Loucy (cell line): ENCODE measurements around the gene PARVA.

Experiments used
- H2AFZ ChIP-seq: fragments of 200-600 bp; sonication (generic); 2 replicates; pipeline ENCODE4 v1.6.0; 2016; ENCODE audit warnings: antibody characterized with exemption, mild to moderate bottlenecking, low read length, moderate library complexity
- H3F3A ChIP-seq: fragments of 200-600 bp; 2 replicates; pipeline ENCODE4 v1.6.0; 2016; ENCODE audit warnings: antibody characterized with exemption, low read depth, mild to moderate bottlenecking
- H3K27me3 ChIP-seq: fragments of 200-600 bp; sonication (generic); 2 replicates; pipeline ENCODE4 v1.6.1; 2014; ENCODE audit warnings: low read length, mild to moderate bottlenecking; ENCODE audit not compliant: insufficient read depth, poor library complexity, severe bottlenecking
- H3K36me3 ChIP-seq: fragments of 200-600 bp; sonication (generic); 2 replicates; pipeline ENCODE4 v1.6.1; 2016; ENCODE audit warnings: low read length; ENCODE audit not compliant: insufficient read depth
- H3K4me1 ChIP-seq: fragments of 200-600 bp; sonication (generic); 2 replicates; pipeline ENCODE4 v1.5.1; 2014; ENCODE audit warnings: low read length, mild to moderate bottlenecking; ENCODE audit not compliant: insufficient read depth, poor library complexity, severe bottlenecking
- H3K4me2 ChIP-seq: fragments of 200-600 bp; sonication (generic); 2 replicates; pipeline ENCODE4 v1.6.0; 2014; ENCODE audit warnings: antibody characterized with exemption, low read length, low read depth, mild to moderate bottlenecking; ENCODE audit not compliant: poor library complexity, severe bottlenecking
- H3K4me3 ChIP-seq: fragments of 200-600 bp; sonication (generic); 2 replicates; pipeline ENCODE4 v1.5.1; 2014; ENCODE audit warnings: low read length, mild to moderate bottlenecking, mixed read lengths; ENCODE audit not compliant: poor library complexity, severe bottlenecking
- H3K79me2 ChIP-seq: fragments of 200-600 bp; sonication (generic); 2 replicates; pipeline ENCODE4 v1.6.1; 2014; ENCODE audit warnings: low read length; ENCODE audit not compliant: insufficient read depth
- H3K9ac ChIP-seq: fragments of 200-600 bp; sonication (generic); 2 replicates; pipeline ENCODE4 v1.6.0; 2014; ENCODE audit warnings: mild to moderate bottlenecking, low read depth, low read length, moderate library complexity; ENCODE audit not compliant: poor library complexity, severe bottlenecking
- H3K9me2 ChIP-seq: fragments of 200-600 bp; sonication (generic); replicated peaks from 2 replicates; pipeline ENCODE4 v1.6.1; 2016; ENCODE audit warnings: low read depth, low read length, mixed read lengths
- H3K9me3 ChIP-seq: fragments of 200-600 bp; sonication (generic); 2 replicates; pipeline ENCODE4 v1.6.1; 2014; ENCODE audit warnings: mild to moderate bottlenecking, antibody characterized with exemption, low read length, low read depth; ENCODE audit not compliant: insufficient read depth
- H4K20me1 ChIP-seq: fragments of 200-600 bp; sonication (generic); 2 replicates; pipeline ENCODE4 v1.6.0; 2014; ENCODE audit warnings: antibody characterized with exemption, low read length, mild to moderate bottlenecking; ENCODE audit not compliant: insufficient read depth, poor library complexity, severe bottlenecking
- EZH2phosphoT487 ChIP-seq: fragments of 200-600 bp; IDR thresholded peaks from 2 replicates; pipeline ENCODE4 v1.6.1; 2018; ENCODE audit warnings: antibody characterized with exemption, mild to moderate bottlenecking, moderate library complexity, borderline replicate concordance
- TF ChIP-seq, protein P1 (sequence below): fragments of 200-600 bp; sonication (generic); conservative IDR thresholded peaks from 2 replicates; pipeline ENCODE4 v1.5.1; 2014; ENCODE audit warnings: mild to moderate bottlenecking, antibody characterized with exemption, low read length

The PARVA gene

DNA sequence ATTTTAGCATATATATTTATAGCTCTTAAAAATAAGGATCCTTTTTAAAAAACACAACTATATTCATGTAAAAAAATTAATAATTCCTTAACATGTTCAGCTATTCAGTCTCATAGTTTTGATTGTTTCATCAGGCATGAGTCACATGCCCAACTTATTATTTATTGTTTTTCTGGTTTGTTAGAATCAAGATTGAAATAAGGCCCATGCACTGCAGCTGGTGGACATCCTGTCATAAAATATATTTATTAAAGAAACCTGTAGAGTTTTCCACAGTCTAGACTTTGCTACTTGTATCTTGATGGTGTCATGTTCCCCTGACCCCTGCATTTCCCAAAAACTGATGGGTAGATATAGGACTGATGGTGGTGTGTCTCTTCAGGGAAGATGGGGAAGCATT, 77.4 kb downstream of the PARVA start:
- no peaks in the 10 kb centered on the region for H3K4me1 ChIP-seq
- H4K20me1 ChIP-seq = no peaks in the 10 kb centered on the region
- no peak overlapping the region for H2AFZ ChIP-seq
- H3K79me2 ChIP-seq = no peaks in the 10 kb centered on the region
- H3K9me2 ChIP-seq = no peaks in the 10 kb centered on the region
- no peaks in the 10 kb centered on the region for H3K36me3 ChIP-seq
- no peaks in the 10 kb centered on the region for H3F3A ChIP-seq
- TF ChIP-seq, protein P1, sequence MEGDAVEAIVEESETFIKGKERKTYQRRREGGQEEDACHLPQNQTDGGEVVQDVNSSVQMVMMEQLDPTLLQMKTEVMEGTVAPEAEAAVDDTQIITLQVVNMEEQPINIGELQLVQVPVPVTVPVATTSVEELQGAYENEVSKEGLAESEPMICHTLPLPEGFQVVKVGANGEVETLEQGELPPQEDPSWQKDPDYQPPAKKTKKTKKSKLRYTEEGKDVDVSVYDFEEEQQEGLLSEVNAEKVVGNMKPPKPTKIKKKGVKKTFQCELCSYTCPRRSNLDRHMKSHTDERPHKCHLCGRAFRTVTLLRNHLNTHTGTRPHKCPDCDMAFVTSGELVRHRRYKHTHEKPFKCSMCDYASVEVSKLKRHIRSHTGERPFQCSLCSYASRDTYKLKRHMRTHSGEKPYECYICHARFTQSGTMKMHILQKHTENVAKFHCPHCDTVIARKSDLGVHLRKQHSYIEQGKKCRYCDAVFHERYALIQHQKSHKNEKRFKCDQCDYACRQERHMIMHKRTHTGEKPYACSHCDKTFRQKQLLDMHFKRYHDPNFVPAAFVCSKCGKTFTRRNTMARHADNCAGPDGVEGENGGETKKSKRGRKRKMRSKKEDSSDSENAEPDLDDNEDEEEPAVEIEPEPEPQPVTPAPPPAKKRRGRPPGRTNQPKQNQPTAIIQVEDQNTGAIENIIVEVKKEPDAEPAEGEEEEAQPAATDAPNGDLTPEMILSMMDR = no peak
- H3K4me2 ChIP-seq = no peak overlapping the region
- no peaks in the 10 kb centered on the region for H3K9me3 ChIP-seq
- no peak overlapping the region for H3K4me3 ChIP-seq
- no peak overlapping the region for H3K9ac ChIP-seq
- H3K27me3 ChIP-seq = no peaks in the 10 kb centered on the region

DNA sequence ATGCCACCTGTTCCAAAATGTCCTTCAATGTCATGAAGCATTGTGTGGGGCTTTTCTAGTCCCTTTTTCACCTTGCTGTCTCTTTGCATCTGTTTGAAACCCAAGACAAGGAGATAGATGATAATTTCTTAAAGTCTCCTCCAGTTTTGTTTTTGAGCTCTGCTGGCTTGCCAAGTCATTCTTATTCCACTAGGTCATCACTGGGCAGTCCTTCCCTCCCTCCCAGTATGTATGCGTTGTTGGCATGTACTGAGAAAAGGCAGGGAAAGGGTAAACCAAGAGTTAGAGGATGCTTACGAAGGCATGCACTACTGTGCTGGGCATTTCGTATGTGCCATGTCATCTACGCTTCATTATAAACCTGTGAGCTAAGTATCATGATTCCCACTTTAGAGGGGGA, 78.6 kb downstream of the PARVA start:
- Histone ChIP-seq H3K4me2 (no peak overlapping the region), H3K4me1 (no peaks in the 10 kb centered on the region), H4K20me1 (no peaks in the 10 kb centered on the region), H3K9ac (no peak overlapping the region), H3K27me3 (no peaks in the 10 kb centered on the region), H3F3A (no peaks in the 10 kb centered on the region), H3K9me3 (no peaks in the 10 kb centered on the region), H3K9me2 (no peaks in the 10 kb centered on the region), H2AFZ (no peak overlapping the region), H3K4me3 (no peak overlapping the region), H3K79me2 (no peaks in the 10 kb centered on the region), H3K36me3 (no peaks in the 10 kb centered on the region)
- TF ChIP-seq EZH2phosphoT487 = no peak
- TF ChIP-seq, protein P1 = no peak

DNA sequence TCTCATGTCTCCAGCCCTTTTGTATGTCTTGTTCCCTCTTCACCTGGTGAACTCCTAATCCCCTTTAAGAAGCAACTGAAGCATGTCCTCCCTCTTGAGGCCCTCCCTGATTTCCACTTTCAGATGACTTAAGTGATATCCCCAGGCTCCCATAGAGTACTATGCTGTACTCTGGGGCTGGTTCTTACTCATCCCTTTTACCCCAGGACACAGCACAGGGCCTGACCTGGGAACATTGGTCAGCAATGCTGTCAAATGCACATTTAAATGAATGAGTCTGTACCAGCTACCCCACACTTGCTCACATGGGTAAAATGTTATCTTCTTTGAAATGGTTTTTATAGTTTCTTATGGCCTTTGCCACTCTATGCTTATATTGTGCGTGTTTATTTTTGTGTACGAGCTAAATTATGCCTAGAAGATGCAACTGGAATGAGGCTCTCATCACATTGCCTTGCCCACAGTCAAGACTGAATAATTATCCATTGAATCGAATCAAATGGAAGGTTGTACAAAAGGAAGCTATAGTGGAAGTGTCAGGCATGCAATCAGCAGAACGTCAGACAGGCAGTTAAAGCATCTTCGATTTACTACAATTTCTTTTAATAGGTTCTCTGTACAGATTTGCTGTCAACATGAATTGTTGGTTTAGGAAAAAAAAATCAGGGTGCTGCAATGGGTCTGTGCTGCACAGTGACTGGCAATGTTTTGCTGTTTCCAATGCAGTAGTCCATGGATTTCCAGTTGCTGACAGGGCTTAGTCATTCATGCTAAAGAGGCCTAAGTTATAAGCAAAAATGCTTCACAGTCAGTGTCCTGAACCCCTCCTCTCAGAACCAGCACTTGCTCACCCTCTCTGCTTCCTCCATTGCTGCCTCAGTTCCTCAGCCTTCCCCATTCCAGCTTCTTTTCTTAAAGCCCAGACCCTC, 79.5 kb downstream of the PARVA start:
- H3F3A ChIP-seq = no peaks in the 10 kb centered on the region
- H3K4me2 ChIP-seq = no peak overlapping the region

More for the DNA sequence above, 79.5 kb downstream of the PARVA start:
- Histone ChIP-seq H3K9me3 (no peaks in the 10 kb centered on the region), H3K79me2 (no peaks in the 10 kb centered on the region), H3K36me3 (no peaks in the 10 kb centered on the region), H2AFZ (no peak overlapping the region), H3K9ac (no peak overlapping the region), H3K4me1 (no peaks in the 10 kb centered on the region), H3K4me3 (no peak overlapping the region), H3K9me2 (no peaks in the 10 kb centered on the region), H3K27me3 (no peaks in the 10 kb centered on the region), H4K20me1 (no peaks in the 10 kb centered on the region)
- TF ChIP-seq, protein P1 = no peak
